GM23338 (cell line): ENCODE data around the gene FAM117B. TPM values are rescaled to one million over a fixed set of nuclear protein-coding genes. Genes with fewer than 3 reads are reported as not detected.

Source experiments
- ATAC-seq: fragments of 200-7000 bp; cut with Tn5 transposase; 3 replicates; pipeline ENCODE4 v1.9.1; 2020
- DNase-seq: peaks from one replicate; pipeline ENCODE4 v3.0.0-alpha.2; 2015; ENCODE audit warnings: low spot score
- H2AFZ ChIP-seq: fragments of 200-600 bp; sonication (generic); 2 replicates; pipeline ENCODE4 v1.8.0; 2016; ENCODE audit warnings: antibody characterized with exemption, mild to moderate bottlenecking, moderate library complexity
- H3F3A ChIP-seq: fragments of 200-600 bp; sonication (generic); replicated peaks from 2 replicates; pipeline ENCODE4 v1.8.0; 2017; ENCODE audit warnings: antibody characterized with exemption, mixed run types, low read depth
- H3K27ac ChIP-seq: fragments of 200-600 bp; sonication (generic); 2 replicates; pipeline ENCODE4 v1.6.1; 2016; ENCODE audit warnings: low read depth
- H3K27me3 ChIP-seq: fragments of 200-600 bp; sonication (generic); 2 replicates; pipeline ENCODE4 v1.8.0; 2016; ENCODE audit warnings: mild to moderate bottlenecking, mixed run types, moderate library complexity; ENCODE audit not compliant: insufficient read depth
- H3K36me3 ChIP-seq: fragments of 200-600 bp; sonication (generic); 2 replicates; pipeline ENCODE4 v1.8.0; 2016; ENCODE audit warnings: mild to moderate bottlenecking; ENCODE audit not compliant: insufficient read depth
- H3K4me1 ChIP-seq: fragments of 200-600 bp; sonication (generic); 2 replicates; pipeline ENCODE4 v1.8.0; 2016; ENCODE audit warnings: mild to moderate bottlenecking, moderate library complexity; ENCODE audit not compliant: insufficient read depth
- H3K4me2 ChIP-seq: fragments of 200-600 bp; sonication (generic); 2 replicates; pipeline ENCODE4 v1.7.1; 2017; ENCODE audit warnings: mixed run types
- H3K4me3 ChIP-seq: fragments of 200-600 bp; sonication (generic); 2 replicates; pipeline ENCODE4 v1.6.1; 2016; ENCODE audit warnings: mixed run types
- H3K79me2 ChIP-seq: fragments of 200-600 bp; sonication (generic); replicated peaks from 2 replicates; pipeline ENCODE4 v1.8.0; 2017; ENCODE audit warnings: mild to moderate bottlenecking; ENCODE audit not compliant: insufficient read depth
- H3K9me2 ChIP-seq: fragments of 200-600 bp; sonication (generic); 2 replicates; pipeline ENCODE4 v1.8.0; 2017; ENCODE audit not compliant: insufficient read depth
- H4K20me1 ChIP-seq: fragments of 200-600 bp; sonication (generic); replicated peaks from 2 replicates; pipeline ENCODE4 v1.8.0; 2017; ENCODE audit warnings: mild to moderate bottlenecking; ENCODE audit not compliant: insufficient read depth
- H3K27ac Mint-ChIP-seq: 2 replicates; pipeline ENCODE4 v1.8.0; 2020; ENCODE audit warnings: inconsistent platforms, mild to moderate bottlenecking, moderate library complexity, mixed read lengths
- H3K27me3 Mint-ChIP-seq: 3 replicates; pipeline ENCODE4 v1.8.0; 2022; ENCODE audit warnings: low read depth, mild to moderate bottlenecking, moderate library complexity, mixed read lengths, inconsistent platforms; ENCODE audit not compliant: insufficient read depth, poor library complexity
- H3K36me3 Mint-ChIP-seq: 3 replicates; pipeline ENCODE4 v1.8.0; 2021; ENCODE audit warnings: low read depth, mild to moderate bottlenecking, inconsistent platforms, moderate library complexity, mixed read lengths
- H3K4me1 Mint-ChIP-seq: 3 replicates; pipeline ENCODE4 v1.8.0; 2020; ENCODE audit warnings: mild to moderate bottlenecking, inconsistent platforms, mixed read lengths
- H3K4me3 Mint-ChIP-seq: 3 replicates; pipeline ENCODE4 v1.8.0; 2021; ENCODE audit warnings: moderate library complexity, mild to moderate bottlenecking, inconsistent platforms, mixed read lengths
- H3K9me3 Mint-ChIP-seq: 3 replicates; pipeline ENCODE4 v1.8.0; 2020; ENCODE audit warnings: moderate library complexity, mild to moderate bottlenecking, inconsistent platforms, mixed read lengths
- EZH2 ChIP-seq: fragments of 200-600 bp; sonication (generic); IDR thresholded peaks from one replicate; pipeline ENCODE4 v1.8.0; 2017; ENCODE audit warnings: antibody characterized with exemption, mild to moderate bottlenecking, low read depth; ENCODE audit not compliant: unreplicated experiment
- POLR2AphosphoS5 ChIP-seq: IDR thresholded peaks from 2 replicates; pipeline ENCODE4 v1.6.1; 2016; ENCODE audit warnings: antibody characterized with exemption, low read depth
- ZNF331 ChIP-seq: fragments of 250-450 bp; sonication (Bioruptor Pico); IDR thresholded peaks from 2 replicates; pipeline ENCODE4 v1.5.0; 2020; ENCODE audit warnings: low read depth, mild to moderate bottlenecking, moderate library complexity
- polyA plus RNA-seq: library from polyadenylated mRNA; unstranded; fragments of >200 nt; fragmentation: Nextera tagmentation; extraction: Ambion mirVana; gene quantifications from 2 replicates; pipeline ENCODE4 v1.2.1, GENCODE V29; 2016
- total RNA-seq: library from RNA; depleted of rRNA; stranded (reverse); fragments of >200 nt; shearing (Covaris generic); gene quantifications from 2 replicates; pipeline ENCODE4 v1.2.3, GENCODE V29; 2014
- TF ChIP-seq, protein P1 (sequence below): fragments of 250-450 bp; sonication (Bioruptor Pico); IDR thresholded peaks from 2 replicates; pipeline ENCODE4 v1.5.0; 2020; ENCODE audit warnings: mild to moderate bottlenecking, moderate library complexity
- TF ChIP-seq, protein P2 (sequence below), 2 experiments: fragments of 200-600 bp in 1 of 2; sonication (generic) in 1 of 2; conservative IDR thresholded peaks; 2 replicates each; pipeline versions ENCODE4 v1.5.1 to v1.6.1; 2016 to 2017; ENCODE audit warnings: antibody characterized with exemption in 2 of 2, low read depth in 2 of 2, mild to moderate bottlenecking in 2 of 2, moderate library complexity in 1 of 2

FAM117B gene
- total and polyA plus RNA-seq, 2 experiments from 2014 or later: 8.4 to 23.0 TPM

GRCh38 chr2:202771336-202771735 is 136.6 kb downstream of the FAM117B start (continued):
- TF ChIP-seq, protein P1, sequence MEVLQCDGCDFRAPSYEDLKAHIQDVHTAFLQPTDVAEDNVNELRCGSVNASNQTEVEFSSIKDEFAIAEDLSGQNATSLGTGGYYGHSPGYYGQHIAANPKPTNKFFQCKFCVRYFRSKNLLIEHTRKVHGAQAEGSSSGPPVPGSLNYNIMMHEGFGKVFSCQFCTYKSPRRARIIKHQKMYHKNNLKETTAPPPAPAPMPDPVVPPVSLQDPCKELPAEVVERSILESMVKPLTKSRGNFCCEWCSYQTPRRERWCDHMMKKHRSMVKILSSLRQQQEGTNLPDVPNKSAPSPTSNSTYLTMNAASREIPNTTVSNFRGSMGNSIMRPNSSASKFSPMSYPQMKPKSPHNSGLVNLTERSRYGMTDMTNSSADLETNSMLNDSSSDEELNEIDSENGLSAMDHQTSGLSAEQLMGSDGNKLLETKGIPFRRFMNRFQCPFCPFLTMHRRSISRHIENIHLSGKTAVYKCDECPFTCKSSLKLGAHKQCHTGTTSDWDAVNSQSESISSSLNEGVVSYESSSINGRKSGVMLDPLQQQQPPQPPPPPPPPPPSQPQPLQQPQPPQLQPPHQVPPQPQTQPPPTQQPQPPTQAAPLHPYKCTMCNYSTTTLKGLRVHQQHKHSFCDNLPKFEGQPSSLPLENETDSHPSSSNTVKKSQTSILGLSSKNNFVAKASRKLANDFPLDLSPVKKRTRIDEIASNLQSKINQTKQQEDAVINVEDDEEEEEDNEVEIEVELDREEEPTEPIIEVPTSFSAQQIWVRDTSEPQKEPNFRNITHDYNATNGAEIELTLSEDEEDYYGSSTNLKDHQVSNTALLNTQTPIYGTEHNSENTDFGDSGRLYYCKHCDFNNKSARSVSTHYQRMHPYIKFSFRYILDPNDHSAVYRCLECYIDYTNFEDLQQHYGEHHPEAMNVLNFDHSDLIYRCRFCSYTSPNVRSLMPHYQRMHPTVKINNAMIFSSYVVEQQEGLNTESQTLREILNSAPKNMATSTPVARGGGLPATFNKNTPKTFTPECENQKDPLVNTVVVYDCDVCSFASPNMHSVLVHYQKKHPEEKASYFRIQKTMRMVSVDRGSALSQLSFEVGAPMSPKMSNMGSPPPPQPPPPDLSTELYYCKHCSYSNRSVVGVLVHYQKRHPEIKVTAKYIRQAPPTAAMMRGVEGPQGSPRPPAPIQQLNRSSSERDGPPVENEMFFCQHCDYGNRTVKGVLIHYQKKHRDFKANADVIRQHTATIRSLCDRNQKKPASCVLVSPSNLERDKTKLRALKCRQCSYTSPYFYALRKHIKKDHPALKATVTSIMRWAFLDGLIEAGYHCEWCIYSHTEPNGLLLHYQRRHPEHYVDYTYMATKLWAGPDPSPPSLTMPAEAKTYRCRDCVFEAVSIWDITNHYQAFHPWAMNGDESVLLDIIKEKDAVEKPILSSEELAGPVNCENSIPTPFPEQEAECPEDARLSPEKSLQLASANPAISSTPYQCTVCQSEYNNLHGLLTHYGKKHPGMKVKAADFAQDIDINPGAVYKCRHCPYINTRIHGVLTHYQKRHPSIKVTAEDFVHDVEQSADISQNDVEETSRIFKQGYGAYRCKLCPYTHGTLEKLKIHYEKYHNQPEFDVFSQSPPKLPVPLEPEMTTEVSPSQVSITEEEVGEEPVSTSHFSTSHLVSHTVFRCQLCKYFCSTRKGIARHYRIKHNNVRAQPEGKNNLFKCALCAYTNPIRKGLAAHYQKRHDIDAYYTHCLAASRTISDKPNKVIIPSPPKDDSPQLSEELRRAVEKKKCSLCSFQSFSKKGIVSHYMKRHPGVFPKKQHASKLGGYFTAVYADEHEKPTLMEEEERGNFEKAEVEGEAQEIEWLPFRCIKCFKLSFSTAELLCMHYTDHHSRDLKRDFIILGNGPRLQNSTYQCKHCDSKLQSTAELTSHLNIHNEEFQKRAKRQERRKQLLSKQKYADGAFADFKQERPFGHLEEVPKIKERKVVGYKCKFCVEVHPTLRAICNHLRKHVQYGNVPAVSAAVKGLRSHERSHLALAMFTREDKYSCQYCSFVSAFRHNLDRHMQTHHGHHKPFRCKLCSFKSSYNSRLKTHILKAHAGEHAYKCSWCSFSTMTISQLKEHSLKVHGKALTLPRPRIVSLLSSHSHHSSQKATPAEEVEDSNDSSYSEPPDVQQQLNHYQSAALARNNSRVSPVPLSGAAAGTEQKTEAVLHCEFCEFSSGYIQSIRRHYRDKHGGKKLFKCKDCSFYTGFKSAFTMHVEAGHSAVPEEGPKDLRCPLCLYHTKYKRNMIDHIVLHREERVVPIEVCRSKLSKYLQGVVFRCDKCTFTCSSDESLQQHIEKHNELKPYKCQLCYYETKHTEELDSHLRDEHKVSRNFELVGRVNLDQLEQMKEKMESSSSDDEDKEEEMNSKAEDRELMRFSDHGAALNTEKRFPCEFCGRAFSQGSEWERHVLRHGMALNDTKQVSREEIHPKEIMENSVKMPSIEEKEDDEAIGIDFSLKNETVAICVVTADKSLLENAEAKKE (CRISPR knock-in tag): no peak
- TF ChIP-seq EZH2: no peak

GRCh38 chr2:202771741-202772460 is 137.1 kb downstream of the FAM117B start:
- Mint-ChIP-seq H3K27ac (no peak overlapping the region), H3K4me3 (no peak overlapping the region), H3K36me3 (peaks cover 4% of the 10 kb centered on the region; the same call in 2 of the 3 replicates), H3K9me3 (no peaks in the 10 kb centered on the region), H3K4me1 (peaks cover 6% of the 10 kb centered on the region), H3K27me3 (no peaks in the 10 kb centered on the region)
- Histone ChIP-seq H3K4me1 (peaks cover 17% of the 10 kb centered on the region), H3F3A (no peaks in the 10 kb centered on the region), H4K20me1 (no peaks in the 10 kb centered on the region), H3K27me3 (no peaks in the 10 kb centered on the region), H3K27ac (no peak overlapping the region), H3K4me3 (no peak overlapping the region), H3K79me2 (no peaks in the 10 kb centered on the region), H3K9me2 (no peaks in the 10 kb centered on the region), H2AFZ (no peak overlapping the region), H3K4me2 (no peak overlapping the region), H3K36me3 (no peaks in the 10 kb centered on the region)
- ATAC-seq (no peak), DNase-seq (no peak)
- TF ChIP-seq ZNF331 (CRISPR knock-in tag) (no peak), POLR2AphosphoS5 (no peak)
- TF ChIP-seq, protein P2, sequence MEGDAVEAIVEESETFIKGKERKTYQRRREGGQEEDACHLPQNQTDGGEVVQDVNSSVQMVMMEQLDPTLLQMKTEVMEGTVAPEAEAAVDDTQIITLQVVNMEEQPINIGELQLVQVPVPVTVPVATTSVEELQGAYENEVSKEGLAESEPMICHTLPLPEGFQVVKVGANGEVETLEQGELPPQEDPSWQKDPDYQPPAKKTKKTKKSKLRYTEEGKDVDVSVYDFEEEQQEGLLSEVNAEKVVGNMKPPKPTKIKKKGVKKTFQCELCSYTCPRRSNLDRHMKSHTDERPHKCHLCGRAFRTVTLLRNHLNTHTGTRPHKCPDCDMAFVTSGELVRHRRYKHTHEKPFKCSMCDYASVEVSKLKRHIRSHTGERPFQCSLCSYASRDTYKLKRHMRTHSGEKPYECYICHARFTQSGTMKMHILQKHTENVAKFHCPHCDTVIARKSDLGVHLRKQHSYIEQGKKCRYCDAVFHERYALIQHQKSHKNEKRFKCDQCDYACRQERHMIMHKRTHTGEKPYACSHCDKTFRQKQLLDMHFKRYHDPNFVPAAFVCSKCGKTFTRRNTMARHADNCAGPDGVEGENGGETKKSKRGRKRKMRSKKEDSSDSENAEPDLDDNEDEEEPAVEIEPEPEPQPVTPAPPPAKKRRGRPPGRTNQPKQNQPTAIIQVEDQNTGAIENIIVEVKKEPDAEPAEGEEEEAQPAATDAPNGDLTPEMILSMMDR (conservative IDR thresholded peaks at IDR 0.05; ENCODE audit: low read depth in 2 of 2): no peak
